H9 (cell line): ENCODE results near the gene NSG1. TPM values are rescaled to one million over a fixed set of nuclear protein-coding genes. Genes with fewer than 3 reads are reported as not detected.

Source experiments
- DNase-seq: peaks from one replicate; pipeline ENCODE4 v3.0.0-alpha.2; 2017
- H2AFZ ChIP-seq: one replicate; pipeline ENCODE4 v1.6.1; 2013; ENCODE audit warnings: mild to moderate bottlenecking, low read length, control low read depth, moderate library complexity
- H2AK5ac ChIP-seq: 2 replicates; pipeline ENCODE4 v1.6.1; 2013; ENCODE audit warnings: low read length, control low read depth, mixed read lengths; ENCODE audit not compliant: insufficient read length
- H2BK120ac ChIP-seq: one replicate; pipeline ENCODE4 v1.6.1; 2013; ENCODE audit warnings: low read depth, mild to moderate bottlenecking, low read length, control low read depth, inconsistent platforms; ENCODE audit not compliant: poor library complexity, severe bottlenecking
- H2BK12ac ChIP-seq: 2 replicates; pipeline ENCODE4 v1.6.1; 2013; ENCODE audit warnings: low read length, control low read depth, mixed read lengths, low read depth; ENCODE audit not compliant: insufficient read length
- H2BK15ac ChIP-seq: 2 replicates; pipeline ENCODE4 v1.6.1; 2013; ENCODE audit warnings: low read depth, low read length, control low read depth
- H2BK20ac ChIP-seq: one replicate; pipeline ENCODE4 v1.6.1; 2013; ENCODE audit warnings: low read depth, mild to moderate bottlenecking, low read length, control low read depth, inconsistent platforms; ENCODE audit not compliant: poor library complexity, severe bottlenecking
- H2BK5ac ChIP-seq: 2 replicates; pipeline ENCODE4 v1.6.1; 2013; ENCODE audit warnings: low read length, control low read depth, mixed read lengths; ENCODE audit not compliant: insufficient read length
- H3K14ac ChIP-seq: 2 replicates; pipeline ENCODE4 v1.6.1; 2013; ENCODE audit warnings: low read length, control low read depth; ENCODE audit not compliant: insufficient read depth
- H3K18ac ChIP-seq: 2 replicates; pipeline ENCODE4 v1.6.1; 2013; ENCODE audit warnings: low read depth, mild to moderate bottlenecking, mixed read lengths, low read length, control low read depth; ENCODE audit not compliant: insufficient read length
- H3K23ac ChIP-seq: 2 replicates; pipeline ENCODE4 v1.6.1; 2013; ENCODE audit warnings: low read length, control low read depth, mixed read lengths, low read depth; ENCODE audit not compliant: insufficient read length
- H3K23me2 ChIP-seq: 2 replicates; pipeline ENCODE4 v1.6.1; 2013; ENCODE audit warnings: low read depth, mild to moderate bottlenecking, mixed read lengths, low read length, control low read depth; ENCODE audit not compliant: insufficient read length, poor library complexity, severe bottlenecking
- H3K27ac ChIP-seq: 2 replicates; pipeline ENCODE4 v1.5.1; 2013; ENCODE audit warnings: low read length, control low read depth, mixed read lengths, low read depth; ENCODE audit not compliant: insufficient read length
- H3K27me3 ChIP-seq: 2 replicates; pipeline ENCODE4 v1.6.1; 2013; ENCODE audit warnings: low read length, control low read depth, inconsistent platforms; ENCODE audit not compliant: insufficient read depth
- H3K4ac ChIP-seq: 2 replicates; pipeline ENCODE4 v1.6.1; 2013; ENCODE audit warnings: low read depth, mild to moderate bottlenecking, control low read depth, inconsistent platforms, low read length, moderate library complexity
- H3K4me1 ChIP-seq: 2 replicates; pipeline ENCODE4 v1.6.1; 2013; ENCODE audit warnings: low read length, control low read depth, inconsistent platforms; ENCODE audit not compliant: insufficient read depth
- H3K4me2 ChIP-seq: 2 replicates; pipeline ENCODE4 v1.6.1; 2013; ENCODE audit warnings: low read length, control low read depth, mixed read lengths; ENCODE audit not compliant: insufficient read length, insufficient read depth
- H3K56ac ChIP-seq: 2 replicates; pipeline ENCODE4 v1.6.1; 2013; ENCODE audit warnings: low read depth, mild to moderate bottlenecking, mixed read lengths, low read length, control low read depth; ENCODE audit not compliant: insufficient read length
- H3K79me1 ChIP-seq: 2 replicates; pipeline ENCODE4 v1.6.1; 2013; ENCODE audit warnings: low read depth, mild to moderate bottlenecking, moderate library complexity, low read length, control low read depth, inconsistent platforms; ENCODE audit not compliant: insufficient read depth, poor library complexity, severe bottlenecking
- H3K79me2 ChIP-seq: 2 replicates; pipeline ENCODE4 v1.6.1; 2013; ENCODE audit warnings: low read length, control low read depth, inconsistent platforms; ENCODE audit not compliant: insufficient read depth
- H3K9ac ChIP-seq: 2 replicates; pipeline ENCODE4 v1.6.1; 2013; ENCODE audit warnings: low read length, control low read depth, mixed read lengths; ENCODE audit not compliant: insufficient read length; ENCODE audit errors: extremely low read depth
- H3K9me3 ChIP-seq: one replicate; pipeline ENCODE4 v1.6.1; 2013; ENCODE audit warnings: low read depth, low read length, inconsistent platforms; ENCODE audit not compliant: control insufficient read depth
- H3T11ph ChIP-seq: one replicate; pipeline ENCODE4 v1.6.1; 2013; ENCODE audit warnings: mild to moderate bottlenecking, low read length, control low read depth, inconsistent platforms
- H4K20me1 ChIP-seq: one replicate; pipeline ENCODE4 v1.6.1; 2013; ENCODE audit not compliant: control insufficient read depth, insufficient read length, insufficient read depth
- H4K5ac ChIP-seq: 2 replicates; pipeline ENCODE4 v1.6.1; 2013; ENCODE audit warnings: low read depth, mild to moderate bottlenecking, mixed read lengths, low read length, control low read depth; ENCODE audit not compliant: insufficient read length
- H4K8ac ChIP-seq: replicated peaks from 2 replicates; pipeline ENCODE4 v1.6.1; 2013; ENCODE audit warnings: low read length, control low read depth, mixed read lengths, low read depth; ENCODE audit not compliant: insufficient read length
- H4K91ac ChIP-seq: 2 replicates; pipeline ENCODE4 v1.6.1; 2013; ENCODE audit warnings: low read depth, mild to moderate bottlenecking, moderate library complexity, mixed read lengths, low read length, control low read depth; ENCODE audit not compliant: insufficient read length
- H3K27ac Mint-ChIP-seq, 3 experiments: 2 replicates in 2 of 3; 3 replicates in 1 of 3; pipeline ENCODE4 v1.8.0; 2020 to 2021; ENCODE audit warnings: mixed read lengths in 3 of 3, mild to moderate bottlenecking in 1 of 3, moderate library complexity in 1 of 3
- H3K27me3 Mint-ChIP-seq: 2 replicates; pipeline ENCODE4 v1.8.0; 2021; ENCODE audit warnings: low read depth, mild to moderate bottlenecking, moderate library complexity, mixed read lengths
- H3K36me3 Mint-ChIP-seq, 3 experiments: 2 replicates in 2 of 3; 3 replicates in 1 of 3; pipeline ENCODE4 v1.8.0; 2020 to 2021; ENCODE audit warnings: low read depth in 3 of 3, mixed read lengths in 3 of 3; ENCODE audit not compliant: insufficient read depth in 1 of 3
- H3K4me1 Mint-ChIP-seq, 2 experiments: 2 replicates each; pipeline ENCODE4 v1.8.0; 2020; ENCODE audit warnings: mixed read lengths in 2 of 2
- H3K4me3 Mint-ChIP-seq, 2 experiments: 2 replicates in 1 of 2; 3 replicates in 1 of 2; pipeline ENCODE4 v1.8.0; 2020 to 2021; ENCODE audit warnings: mild to moderate bottlenecking in 2 of 2, mixed read lengths in 2 of 2, moderate library complexity in 1 of 2
- H3K9me3 Mint-ChIP-seq, 2 experiments: 2 replicates in 1 of 2; 3 replicates in 1 of 2; pipeline ENCODE4 v1.8.0; 2020; ENCODE audit warnings: mild to moderate bottlenecking in 2 of 2, mixed read lengths in 2 of 2, moderate library complexity in 1 of 2
- CTCF ChIP-seq: fragments of 200-600 bp; sonication (generic); conservative IDR thresholded peaks from 3 replicates; pipeline ENCODE4 v1.8.0; 2021; ENCODE audit warnings: antibody characterized with exemption, mild to moderate bottlenecking
- total RNA-seq: library from RNA; stranded (reverse); gene quantifications from 2 replicates; pipeline ENCODE4 v1.2.1, GENCODE V29; 2021

Gene NSG1
- total RNA-seq, 1 experiment from 2014 or later, result 9.3 TPM

GRCh38 chr4:4446434-4446833, 59.5 kb downstream of the NSG1 start:
- no peak overlapping the region for H3K4me2 ChIP-seq
- no peak overlapping the region for H3K27ac ChIP-seq
- DNase-seq, result no peak
- H3K4me3 Mint-ChIP-seq, result no peak overlapping the region
- no peaks in the 10 kb centered on the region for H3K23me2 ChIP-seq
- no peak overlapping the region for H2BK5ac ChIP-seq
- H3T11ph ChIP-seq, result no peak overlapping the region
- H2AK5ac ChIP-seq, result no peak overlapping the region
- H4K5ac ChIP-seq, result no peak overlapping the region
- H3K4me1 Mint-ChIP-seq, result peaks cover 7 to 9% of the 10 kb centered on the region in 2 experiments; a peak in 3 of 4 replicates
- H3K36me3 Mint-ChIP-seq, result peaks cover 0 to 1% (median 0%) of the 10 kb centered on the region in 3 experiments; a peak in 1 of 7 replicates
- H3K27ac Mint-ChIP-seq, result no peak overlapping the region
- H3K18ac ChIP-seq, result no peak overlapping the region
- H2BK15ac ChIP-seq, result no peak overlapping the region
- H4K20me1 ChIP-seq, result no peaks in the 10 kb centered on the region
- H3K79me1 ChIP-seq, result no peaks in the 10 kb centered on the region
- H3K9me3 Mint-ChIP-seq, result no peaks in the 10 kb centered on the region
- no peak overlapping the region for H4K8ac ChIP-seq
- no peak for TF ChIP-seq CTCF
- H3K56ac ChIP-seq, result no peak overlapping the region
- H3K4ac ChIP-seq, result no peak overlapping the region
- H3K27me3 ChIP-seq, result no peaks in the 10 kb centered on the region
- H2AFZ ChIP-seq, result no peak overlapping the region
- H3K27me3 Mint-ChIP-seq, result no peaks in the 10 kb centered on the region
- H3K14ac ChIP-seq, result no peak overlapping the region
- peaks cover 2% of the 10 kb centered on the region; the same call in 1 of the 2 replicates for H3K4me1 ChIP-seq
- no peak overlapping the region for H2BK20ac ChIP-seq
- no peak overlapping the region for H3K23ac ChIP-seq
- no peak overlapping the region for H4K91ac ChIP-seq
- H3K9ac ChIP-seq, result no peak overlapping the region
- H3K79me2 ChIP-seq, result no peaks in the 10 kb centered on the region
- no peak overlapping the region for H2BK12ac ChIP-seq
- no peak overlapping the region for H2BK120ac ChIP-seq
- no peaks in the 10 kb centered on the region for H3K9me3 ChIP-seq
